PFSK-1 (cell line): ENCODE measurements around the gene KITLG.

ENCODE experiments used
- POLR2AphosphoS5 ChIP-seq: IDR thresholded peaks from 2 replicates; pipeline ENCODE4 v1.6.1; 2012; ENCODE audit warnings: low read depth, mild to moderate bottlenecking, control low read depth, low read length, moderate library complexity
- TF ChIP-seq, protein P1 (sequence below), 2 experiments: IDR thresholded peaks; 2 replicates each; pipeline versions ENCODE4 v1.6.1 to v1.8.0; 2011 to 2012; ENCODE audit warnings: low read depth in 2 of 2, low read length in 2 of 2, control low read depth in 1 of 2, inconsistent platforms in 1 of 2, mild to moderate bottlenecking in 1 of 2, moderate library complexity in 1 of 2; ENCODE audit not compliant: insufficient read depth in 1 of 2

DNA sequence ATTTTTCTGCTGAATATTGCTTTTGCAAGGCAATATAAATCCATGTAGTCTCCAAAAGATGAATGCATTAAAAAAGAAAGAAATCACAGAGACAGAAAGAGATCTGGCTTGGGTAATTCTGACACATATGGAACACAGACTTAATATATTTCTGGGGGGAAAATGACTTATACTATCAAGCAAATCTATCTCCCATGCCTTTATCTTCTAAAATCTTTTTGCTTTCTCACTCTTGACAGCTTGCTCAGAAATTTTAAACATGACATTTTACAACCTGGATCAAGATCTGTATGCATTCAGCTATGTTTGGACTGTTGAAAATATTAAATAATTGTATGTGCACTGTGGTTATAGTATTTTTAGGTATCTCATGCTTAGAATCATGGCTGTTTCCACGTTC, 73.0 kb downstream of the KITLG start:
- TF ChIP-seq POLR2AphosphoS5, result no peak
- TF ChIP-seq, protein P1, sequence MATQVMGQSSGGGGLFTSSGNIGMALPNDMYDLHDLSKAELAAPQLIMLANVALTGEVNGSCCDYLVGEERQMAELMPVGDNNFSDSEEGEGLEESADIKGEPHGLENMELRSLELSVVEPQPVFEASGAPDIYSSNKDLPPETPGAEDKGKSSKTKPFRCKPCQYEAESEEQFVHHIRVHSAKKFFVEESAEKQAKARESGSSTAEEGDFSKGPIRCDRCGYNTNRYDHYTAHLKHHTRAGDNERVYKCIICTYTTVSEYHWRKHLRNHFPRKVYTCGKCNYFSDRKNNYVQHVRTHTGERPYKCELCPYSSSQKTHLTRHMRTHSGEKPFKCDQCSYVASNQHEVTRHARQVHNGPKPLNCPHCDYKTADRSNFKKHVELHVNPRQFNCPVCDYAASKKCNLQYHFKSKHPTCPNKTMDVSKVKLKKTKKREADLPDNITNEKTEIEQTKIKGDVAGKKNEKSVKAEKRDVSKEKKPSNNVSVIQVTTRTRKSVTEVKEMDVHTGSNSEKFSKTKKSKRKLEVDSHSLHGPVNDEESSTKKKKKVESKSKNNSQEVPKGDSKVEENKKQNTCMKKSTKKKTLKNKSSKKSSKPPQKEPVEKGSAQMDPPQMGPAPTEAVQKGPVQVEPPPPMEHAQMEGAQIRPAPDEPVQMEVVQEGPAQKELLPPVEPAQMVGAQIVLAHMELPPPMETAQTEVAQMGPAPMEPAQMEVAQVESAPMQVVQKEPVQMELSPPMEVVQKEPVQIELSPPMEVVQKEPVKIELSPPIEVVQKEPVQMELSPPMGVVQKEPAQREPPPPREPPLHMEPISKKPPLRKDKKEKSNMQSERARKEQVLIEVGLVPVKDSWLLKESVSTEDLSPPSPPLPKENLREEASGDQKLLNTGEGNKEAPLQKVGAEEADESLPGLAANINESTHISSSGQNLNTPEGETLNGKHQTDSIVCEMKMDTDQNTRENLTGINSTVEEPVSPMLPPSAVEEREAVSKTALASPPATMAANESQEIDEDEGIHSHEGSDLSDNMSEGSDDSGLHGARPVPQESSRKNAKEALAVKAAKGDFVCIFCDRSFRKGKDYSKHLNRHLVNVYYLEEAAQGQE (IDR thresholded peaks at IDR 0.05; ENCODE audit: insufficient read depth in 1 of 2, low read depth in 2 of 2, low read length in 2 of 2), result no peak
